Transverse colon (tissue), 4 donors: ENCODE measurements around the gene EYA3. TPM values are rescaled to one million over a fixed set of nuclear protein-coding genes. Genes with fewer than 3 reads are reported as not detected.

Experiments
- DNase-seq: peaks from one replicate; pipeline ENCODE4 v3.0.0-alpha.2; 2019
- H3K27ac ChIP-seq, 4 donors: fragments of 200-600 bp; sonication (generic); 2 replicates each; pipeline ENCODE4 v1.5.1; 2016 to 2018; ENCODE audit warnings: inconsistent platforms in 4 of 4
- H3K27me3 ChIP-seq: fragments of 200-600 bp; sonication (generic); 2 replicates; pipeline ENCODE4 v1.5.1; 2017; ENCODE audit warnings: inconsistent platforms
- H3K36me3 ChIP-seq, 4 donors: fragments of 200-600 bp; sonication (generic); 2 replicates each; pipeline ENCODE4 v1.5.1; 2017 to 2019; ENCODE audit warnings: inconsistent platforms in 4 of 4
- H3K4me1 ChIP-seq, 4 donors: fragments of 200-600 bp; sonication (generic); 2 replicates each; pipeline ENCODE4 v1.5.1; 2017 to 2020; ENCODE audit warnings: inconsistent platforms in 4 of 4
- H3K4me3 ChIP-seq, 4 donors: fragments of 200-600 bp; sonication (generic); 1 replicate in 1 of 4; 2 replicates in 3 of 4; pipeline versions ENCODE4 v1.5.1 to v1.6.1; 2017 to 2019; ENCODE audit warnings: inconsistent platforms in 4 of 4
- H3K9me3 ChIP-seq, 2 donors: fragments of 200-600 bp; sonication (generic); 2 replicates each; pipeline ENCODE4 v1.5.1; 2017 to 2019; ENCODE audit warnings: inconsistent platforms in 2 of 2
- CTCF ChIP-seq, 5 experiments: fragments of 200-600 bp in 3 of 5; fragments of 450-650 bp in 2 of 5; sonication (generic) in 3 of 5; IDR thresholded peaks; 1 replicate in 2 of 5; 2 replicates in 3 of 5; pipeline ENCODE4 v1.5.1; 2016 to 2017; ENCODE audit warnings: antibody characterized with exemption in 5 of 5, inconsistent platforms in 3 of 5, mild to moderate bottlenecking in 2 of 5, moderate library complexity in 1 of 5
- EP300 ChIP-seq: sonication (generic); formaldehyde crosslinking; IDR thresholded peaks from one replicate; pipeline ENCODE4 v1.6.1; 2017; ENCODE audit warnings: antibody characterized with exemption, low read depth
- POLR2A ChIP-seq: fragments of 450-650 bp; IDR thresholded peaks from one replicate; pipeline ENCODE4 v1.6.1; 2016; ENCODE audit warnings: antibody characterized with exemption, mild to moderate bottlenecking, moderate library complexity
- POLR2AphosphoS5 ChIP-seq, 3 donors: sonication (generic); formaldehyde crosslinking; IDR thresholded peaks; one replicate each; pipeline ENCODE4 v1.6.1; 2016; ENCODE audit warnings: antibody characterized with exemption in 3 of 3
- WGBS, 2 donors: methylation state at CpG; one replicate each; pipeline ENCODE4 v1.1.5; 2018; ENCODE audit warnings: low coverage in 1 of 2; 5-methylcytosine and 5-hydroxymethylcytosine counted together
- in situ Hi-C, 4 donors: fragments of 200-750 bp; cut with MboI; loops; one replicate each; pipeline versions ENCODE4 v1.15.0 to v1.15.1; 2017; ENCODE audit warnings: low sequenced_read_pairs in 3 of 4, low pct_ligation_motif_present in 1 of 4, low pct_unique_long_range_greater_than_20kb in 1 of 4
- intact Hi-C: fragments of 100-400 bp; cut with DNase I; formaldehyde crosslinking; loops from one replicate; pipeline ENCODE4 v1.15.1; 2023; ENCODE audit warnings: low total_unique reads
- total RNA-seq, 4 donors: library from RNA; depleted of rRNA; stranded (reverse); fragments of >200 nt; gene quantifications; one replicate each; pipeline ENCODE4 v1.1.0, GENCODE V29; 2016

EYA3 gene
- total RNA-seq, 4 donors from 2014 or later, result 14.6 to 50.2 (median 18.5) TPM

DNA sequence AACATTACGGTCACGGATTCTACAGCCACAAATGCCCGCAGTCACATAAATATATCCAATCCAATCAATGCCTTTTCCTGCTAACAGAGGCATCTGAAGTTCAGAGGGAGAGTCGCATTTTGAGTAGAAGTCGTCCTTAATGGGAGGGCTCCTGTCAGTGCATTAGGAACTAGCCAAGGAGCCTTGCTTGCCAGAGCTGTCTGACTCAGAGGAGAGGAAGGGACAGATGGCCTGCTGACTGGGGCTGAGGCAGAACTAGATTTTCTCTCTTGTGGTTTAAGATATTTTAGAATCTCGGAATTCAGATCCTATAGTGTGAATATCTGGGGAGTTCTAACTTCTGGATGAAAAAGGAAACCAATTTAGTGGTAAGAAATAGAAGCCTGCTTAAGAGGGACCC is 118.0 kb downstream of the EYA3 start:
- Histone ChIP-seq H3K9me3 (no peaks in the 10 kb centered on the region), H3K4me3 (no peak overlapping the region), H3K27ac (peak overlapping the region in 2 of 4 donors; percentile 18 to 51), H3K4me1 (peaks cover 0 to 16% (median 10%) of the 10 kb centered on the region in 4 donors), H3K36me3 (peaks cover 0 to 11% (median 5%) of the 10 kb centered on the region in 4 donors), H3K27me3 (no peaks in the 10 kb centered on the region)
- in situ Hi-C loops (loop anchor here in 1 of 4 donors (10.0 kb wide), 1 partner anchor 106 kb away; no protein-coding TSS in a partner anchor), intact Hi-C loops (no loop called here)
- no peak for DNase-seq
- 72 to 81% methylated on average over 6 of the region's 6 CpGs for WGBS, 2 donors
- no peak for TF ChIP-seq CTCF (IDR thresholded peaks at IDR 0.05)
- TF ChIP-seq EP300, result no peak
- TF ChIP-seq POLR2A, result no peak
- TF ChIP-seq POLR2AphosphoS5 (IDR thresholded peaks at IDR 0.05), result no peak

DNA sequence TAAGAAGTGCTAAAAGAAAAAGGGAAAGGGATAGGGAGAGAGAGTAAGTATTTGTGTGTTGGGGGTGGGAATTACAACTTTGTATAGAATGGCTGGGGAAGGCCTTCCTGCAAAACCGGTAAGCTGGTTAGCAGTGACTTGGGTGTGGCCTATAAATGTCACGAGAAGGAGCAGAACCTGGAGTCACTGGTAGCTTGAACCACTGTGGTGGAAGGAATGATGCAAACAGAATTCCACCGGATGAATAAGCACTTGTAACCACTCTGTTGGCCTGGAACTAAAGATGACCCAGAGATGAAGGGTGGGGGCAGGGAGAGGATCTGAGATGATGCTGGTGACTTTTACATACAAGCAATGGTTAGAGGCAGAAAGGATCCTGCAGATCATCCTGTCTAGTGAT is 119.7 kb downstream of the EYA3 start:
- in situ Hi-C loops (no loop called here), intact Hi-C loops (no loop called here)
- H3K27me3 ChIP-seq, result no peaks in the 10 kb centered on the region
- H3K4me1 ChIP-seq, result peaks cover 0 to 16% (median 10%) of the 10 kb centered on the region in 4 donors
- TF ChIP-seq EP300, result no peak
- TF ChIP-seq CTCF (IDR thresholded peaks at IDR 0.05), result no peak
- no peak for TF ChIP-seq POLR2A
- TF ChIP-seq POLR2AphosphoS5 (IDR thresholded peaks at IDR 0.05), result no peak
- no peak overlapping the region for H3K4me3 ChIP-seq
- 35 to 50% methylated on average over 3 of the region's 3 CpGs for WGBS, 2 donors
- DNase-seq, result no peak
- peak overlapping the region in 1 of 4 donors; percentile 11 for H3K27ac ChIP-seq
- no peaks in the 10 kb centered on the region for H3K9me3 ChIP-seq
- H3K36me3 ChIP-seq, result peaks cover 0 to 11% (median 5%) of the 10 kb centered on the region in 4 donors

- no peak for TF ChIP-seq CTCF (IDR thresholded peaks at IDR 0.05)
- H3K4me3 ChIP-seq, result no peak overlapping the region
- DNase-seq, result no peak
- in situ Hi-C loops, result no loop called here
- peaks cover 0 to 11% (median 5%) of the 10 kb centered on the region in 4 donors for H3K36me3 ChIP-seq
- H3K27ac ChIP-seq, result peak overlapping the region in 1 of 4 donors; percentile 11
- WGBS, 2 donors, result 86% methylated on average over 4 of the region's 4 CpGs; no CpG with 5 or more reads in 1 of the 2 donors
- no peaks in the 10 kb centered on the region for H3K27me3 ChIP-seq
- intact Hi-C loops, result no loop called here
- no peaks in the 10 kb centered on the region for H3K9me3 ChIP-seq
- H3K4me1 ChIP-seq, result peaks cover 0 to 16% (median 10%) of the 10 kb centered on the region in 4 donors
These were observed 120.4 kb downstream of the EYA3 start for GRCh38 chr1:27967884-27968466.

GRCh38 chr1:27967106-27967883 is 121.1 kb downstream of the EYA3 start:
- no peak for DNase-seq
- Histone ChIP-seq H3K27ac (no peak overlapping the region), H3K27me3 (no peaks in the 10 kb centered on the region), H3K4me1 (peaks cover 0 to 16% (median 10%) of the 10 kb centered on the region in 4 donors), H3K9me3 (no peaks in the 10 kb centered on the region), H3K4me3 (no peak overlapping the region), H3K36me3 (peaks cover 0 to 11% (median 5%) of the 10 kb centered on the region in 4 donors)
- TF ChIP-seq EP300 (no peak), POLR2AphosphoS5 (IDR thresholded peaks at IDR 0.05) (no peak), CTCF (IDR thresholded peaks at IDR 0.05) (no peak), POLR2A (no peak)
- intact Hi-C loops, result no loop called here
- in situ Hi-C loops, result no loop called here
- WGBS, 2 donors, result 90 to 100% methylated on average over 1 to 12 of the region's 12 CpGs
